GM12878 (cell line): ENCODE results near the gene CNIH1. TPM values are rescaled to one million over a fixed set of nuclear protein-coding genes. Genes with fewer than 3 reads are reported as not detected.
"Not testable (repeated sequence)": the region's sequence is repeated elsewhere in the genome, so short reads cannot be mapped to it uniquely, and the experiment has no call there.

Experiments used
- ATAC-seq: fragments of 200-7000 bp; cut with Tn5 transposase; 3 replicates; pipeline ENCODE4 v1.9.1; 2020; ENCODE audit warnings: mild to moderate bottlenecking, moderate library complexity
- BruUV-seq: library from RNA; stranded (reverse); fragments of 400-500 nt; replicated peaks from 2 replicates; lab custom pipeline; 2021; lab: Mats Ljungman, UMichigan
- CTCF ChIA-PET: fragments of 300-600 bp; sonication (Branson Sonifier 250); formaldehyde crosslinking; extraction: SDS; loops from one replicate; lab custom pipeline; 2021; ENCODE audit warnings: inconsistent platforms; lab: Yijun Ruan, JAX
- POLR2A ChIA-PET: fragments of 350-600 bp; formaldehyde crosslinking; extraction: SDS; loops from one replicate; lab custom pipeline; 2021; ENCODE audit warnings: inconsistent platforms; lab: Charles Lee
- RAD21 ChIA-PET: fragments of 300-600 bp; sonication (Branson Sonifier 250); formaldehyde crosslinking; loops from one replicate; lab custom pipeline; 2023; ENCODE audit warnings: antibody characterized with exemption; ENCODE audit not compliant: unreplicated experiment; lab: Charles Lee
- SMC1A ChIA-PET: fragments of 300-600 bp; sonication (Branson Sonifier 250); formaldehyde crosslinking; loops from one replicate; lab custom pipeline; 2023; ENCODE audit not compliant: unreplicated experiment, uncharacterized antibody; lab: Charles Lee
- DNase-seq: peaks from one replicate; pipeline ENCODE4 v3.0.0-alpha.2; 2011; ENCODE audit warnings: low read depth, low spot score
- FAIRE-seq: peaks from 3 replicates; lab custom pipeline; 2011; peaks lifted over from hg19 to GRCh38; lab: Jason Lieb, UNC
- H2AFZ ChIP-seq: 2 replicates; pipeline ENCODE4 v1.6.0; 2011; ENCODE audit warnings: low read depth, low read length, control low read depth; ENCODE audit not compliant: control insufficient read depth
- H3K27ac ChIP-seq: 2 replicates; pipeline ENCODE4 v1.5.1; 2011; ENCODE audit warnings: control low read depth; ENCODE audit not compliant: control insufficient read depth, insufficient read depth
- H3K27me3 ChIP-seq, 2 experiments: replicated peaks in 1 of 2; 2 replicates each; pipeline versions ENCODE4 v1.6.0 to v1.6.1; 2011; ENCODE audit warnings: low read length in 1 of 2; ENCODE audit not compliant: control insufficient read depth in 2 of 2, insufficient read depth in 2 of 2
- H3K36me3 ChIP-seq, 2 experiments: 2 replicates each; pipeline ENCODE4 v1.5.1; 2011; ENCODE audit warnings: low read length in 1 of 2; ENCODE audit not compliant: control insufficient read depth in 2 of 2, insufficient read depth in 2 of 2
- H3K4me1 ChIP-seq: 2 replicates; pipeline ENCODE4 v1.6.1; 2011; ENCODE audit warnings: mild to moderate bottlenecking, low read length, moderate library complexity, mixed read lengths; ENCODE audit not compliant: control insufficient read depth, insufficient read depth
- H3K4me2 ChIP-seq: 2 replicates; pipeline ENCODE4 v1.6.0; 2011; ENCODE audit warnings: control low read depth; ENCODE audit not compliant: control insufficient read depth, insufficient read depth
- H3K4me3 ChIP-seq: fragments of 200-600 bp; sonication (generic); 2 replicates; pipeline ENCODE4 v1.5.1; 2016
- H3K79me2 ChIP-seq: 2 replicates; pipeline ENCODE4 v1.6.0; 2011; ENCODE audit warnings: low read length; ENCODE audit not compliant: control insufficient read depth, insufficient read depth
- H3K9ac ChIP-seq: 2 replicates; pipeline ENCODE4 v1.8.0; 2011; ENCODE audit warnings: low read length, control low read depth, mixed read lengths; ENCODE audit not compliant: control insufficient read depth, insufficient read depth
- H3K9me3 ChIP-seq: replicated peaks from 3 replicates; pipeline ENCODE4 v1.5.1; 2011; ENCODE audit warnings: mild to moderate bottlenecking, low read length; ENCODE audit not compliant: control insufficient read depth, insufficient read depth
- H4K20me1 ChIP-seq: 2 replicates; pipeline ENCODE4 v1.6.0; 2011; ENCODE audit not compliant: control insufficient read depth, insufficient read depth
- ATF7 ChIP-seq: fragments of 450-650 bp; IDR thresholded peaks from 2 replicates; pipeline ENCODE4 v1.6.1; 2016; ENCODE audit warnings: low read depth, mild to moderate bottlenecking
- BRCA1 ChIP-seq: IDR thresholded peaks from 2 replicates; pipeline ENCODE4 v1.6.1; 2011; ENCODE audit warnings: low read depth, low read length, improper control_type of control experiment
- CBFB ChIP-seq: IDR thresholded peaks from 2 replicates; pipeline ENCODE4 v1.6.1; 2016; ENCODE audit warnings: antibody characterized with exemption, low read depth
- CHD1 ChIP-seq: IDR thresholded peaks from 2 replicates; pipeline ENCODE4 v1.6.1; 2012; ENCODE audit warnings: low read depth, low read length, improper control_type of control experiment
- CHD2 ChIP-seq: IDR thresholded peaks from 2 replicates; pipeline ENCODE4 v1.6.1; 2011; ENCODE audit warnings: low read depth, low read length, improper control_type of control experiment, borderline replicate concordance
- GATAD2B ChIP-seq: fragments of 450-650 bp; conservative IDR thresholded peaks from 2 replicates; pipeline ENCODE4 v1.6.1; 2017; ENCODE audit warnings: low read depth, mild to moderate bottlenecking, moderate library complexity
- MXI1 ChIP-seq: fragments of 150-350 bp; IDR thresholded peaks from 2 replicates; pipeline ENCODE4 v1.6.1; 2011; ENCODE audit warnings: low read depth, mild to moderate bottlenecking, inconsistent platforms, low read length, improper control_type of control experiment
- NFIC ChIP-seq: IDR thresholded peaks from 2 replicates; pipeline ENCODE4 v1.6.1; 2012; ENCODE audit warnings: low read depth, mild to moderate bottlenecking, inconsistent platforms, low read length, moderate library complexity
- NFYA ChIP-seq: IDR thresholded peaks from 2 replicates; pipeline ENCODE4 v1.6.1; 2011; ENCODE audit warnings: low read depth, mild to moderate bottlenecking, low read length, improper control_type of control experiment, borderline replicate concordance
- RUNX3 ChIP-seq: IDR thresholded peaks from 2 replicates; pipeline ENCODE4 v1.6.1; 2012; ENCODE audit warnings: low read length, inconsistent platforms
- SUPT20H ChIP-seq: IDR thresholded peaks from 2 replicates; pipeline ENCODE4 v1.6.1; 2011; ENCODE audit warnings: low read depth, mild to moderate bottlenecking, low read length, moderate library complexity, borderline replicate concordance; ENCODE audit not compliant: control insufficient read depth
- WRNIP1 ChIP-seq: IDR thresholded peaks from 2 replicates; pipeline ENCODE4 v1.6.1; 2011; ENCODE audit warnings: low read depth, low read length, improper control_type of control experiment, borderline replicate concordance
- ZZZ3 ChIP-seq: IDR thresholded peaks from 2 replicates; pipeline ENCODE4 v1.6.1; 2011; ENCODE audit warnings: low read depth; ENCODE audit not compliant: control insufficient read depth, insufficient read length
- WGBS: methylation state at CpG from one replicate; pipeline ENCODE4 v1.1.6; 2016; ENCODE audit warnings: low lambda C conversion rate; ENCODE audit not compliant: insufficient replicate concordance, insufficient coverage; ENCODE audit errors: missing lambda C conversion rate; 5-methylcytosine and 5-hydroxymethylcytosine counted together
- in situ Hi-C: fragments of 300-500 bp; cut with MboI; formaldehyde crosslinking; loops from 9 replicates; pipeline ENCODE4 v1.14.3; 2018; ENCODE audit warnings: mixed read lengths
- intact Hi-C: fragments of 100-400 bp; cut with micrococcal nuclease; formaldehyde crosslinking; loops from one replicate; pipeline ENCODE4 v1.14.2; 2022; ENCODE audit not compliant: unreplicated experiment
- polyA plus RNA-seq, 11 experiments: library from polyadenylated mRNA; depleted of rRNA in 4 of 11; unstranded in 6 of 11; stranded (reverse) in 5 of 11; fragments of >200 nt; fragmentation: Nextera tagmentation in 4 of 11; fragmentation: Illumina TruSeq in 1 of 11; extraction: Ambion mirVana in 4 of 11; extraction: Trizol in 1 of 11; gene quantifications; 1 replicate in 1 of 11; 2 replicates in 10 of 11; pipeline versions ENCODE4 v1.2.1 to v1.2.3, GENCODE V29; 2011 to 2016; ENCODE audit warnings: inconsistent platforms in 2 of 11, missing spikeins in 2 of 11, low read depth in 1 of 11
- total RNA-seq, 4 experiments: library from RNA; depleted of rRNA in 3 of 4; stranded (reverse); fragments of >200 nt in 3 of 4; fragmentation: Illumina TruSeq in 1 of 4; extraction: Trizol in 1 of 4; gene quantifications; 2 replicates each; pipeline versions ENCODE4 v1.2.1 to v1.2.3, GENCODE V29; 2013 to 2021
- TF ChIP-seq, protein P1 (sequence below): IDR thresholded peaks from 2 replicates; pipeline ENCODE4 v1.6.1; 2012; ENCODE audit warnings: low read depth, low read length, improper control_type of control experiment
- TF ChIP-seq, protein P2 (sequence below): fragments of 450-650 bp; formaldehyde crosslinking; IDR thresholded peaks from 2 replicates; pipeline ENCODE4 v1.4.0; 2022; ENCODE audit warnings: mild to moderate bottlenecking, moderate library complexity
- TF ChIP-seq, protein P3 (sequence below): IDR thresholded peaks from 2 replicates; pipeline ENCODE4 v1.6.1; 2012; ENCODE audit warnings: low read depth, low read length, improper control_type of control experiment

The CNIH1 gene
- total and polyA plus RNA-seq, 10 of the 15 experiments (the other 5 are each of a cell fraction or from before 2014, with no cell fraction given) = 48.9 to 274 (median 110) TPM

DNA sequence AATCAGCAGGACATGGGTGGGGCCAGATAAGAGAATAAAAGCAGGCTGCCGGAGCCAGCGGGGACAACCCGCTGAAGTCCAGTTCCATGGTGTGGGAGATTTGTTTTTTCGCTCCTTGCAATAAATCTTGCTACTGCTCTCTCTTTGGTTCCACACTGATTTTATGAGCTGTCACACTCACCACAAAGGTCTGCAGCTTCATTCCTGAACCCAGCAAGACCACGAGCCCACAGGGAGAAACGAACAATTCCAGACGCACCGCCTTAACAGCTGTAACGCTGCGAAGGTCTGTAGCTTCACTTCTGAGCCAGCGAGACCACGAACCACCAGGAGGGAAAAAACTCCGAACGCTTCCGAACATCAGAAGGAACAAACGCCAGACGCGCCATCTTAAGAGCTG is 2.8 kb upstream of the CNIH1 start:
- H2AFZ ChIP-seq = no peak overlapping the region
- no peaks in the 10 kb centered on the region for H3K27me3 ChIP-seq
- peaks cover 20% of the 10 kb centered on the region for H3K79me2 ChIP-seq
- no peaks in the 10 kb centered on the region; the same call in 2 of the 3 replicates for H3K9me3 ChIP-seq
- POLR2A ChIA-PET = interaction anchor here (1.4 kb wide), 1 partner anchor 47 kb away, joined by 5 read pairs; the partner anchor contains the start of gene CDKN3
- ATAC-seq (no peak), FAIRE-seq (no peak), DNase-seq (no peak)
- no peaks in the 10 kb centered on the region for H3K36me3 ChIP-seq
- no peak overlapping the region for H3K4me3 ChIP-seq
- BruUV-seq = no TSS peak
- RAD21 ChIA-PET = no interaction called here
- H4K20me1 ChIP-seq = no peaks in the 10 kb centered on the region
- intact Hi-C loops (no loop called here), in situ Hi-C loops (no loop called here)
- no peak overlapping the region for H3K4me2 ChIP-seq
- SMC1A ChIA-PET = interaction anchor here (0.9 to 1.4 kb wide), 2 partner anchors 22 to 65 kb away, joined by 3 read pairs; partner anchors contain the start of gene CGRRF1
- no peak overlapping the region for H3K9ac ChIP-seq
- CTCF ChIA-PET = interaction anchor here (1.0 to 1.5 kb wide), 2 partner anchors 9 to 46 kb away, joined by 3 to 5 read pairs; no protein-coding TSS in a partner anchor
- 98% methylated on average over 18 of the region's 18 CpGs for WGBS
- H3K27ac ChIP-seq = no peak overlapping the region
- TF ChIP-seq CHD2 = no peak
- TF ChIP-seq NFYA = no peak
- no peak for TF ChIP-seq MXI1
- no peak for TF ChIP-seq GATAD2B
- TF ChIP-seq CHD1 = no peak
- TF ChIP-seq, protein P1, sequence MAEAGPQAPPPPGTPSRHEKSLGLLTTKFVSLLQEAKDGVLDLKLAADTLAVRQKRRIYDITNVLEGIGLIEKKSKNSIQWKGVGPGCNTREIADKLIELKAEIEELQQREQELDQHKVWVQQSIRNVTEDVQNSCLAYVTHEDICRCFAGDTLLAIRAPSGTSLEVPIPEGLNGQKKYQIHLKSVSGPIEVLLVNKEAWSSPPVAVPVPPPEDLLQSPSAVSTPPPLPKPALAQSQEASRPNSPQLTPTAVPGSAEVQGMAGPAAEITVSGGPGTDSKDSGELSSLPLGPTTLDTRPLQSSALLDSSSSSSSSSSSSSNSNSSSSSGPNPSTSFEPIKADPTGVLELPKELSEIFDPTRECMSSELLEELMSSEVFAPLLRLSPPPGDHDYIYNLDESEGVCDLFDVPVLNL = no peak
- TF ChIP-seq NFIC = no peak
- TF ChIP-seq, protein P2, sequence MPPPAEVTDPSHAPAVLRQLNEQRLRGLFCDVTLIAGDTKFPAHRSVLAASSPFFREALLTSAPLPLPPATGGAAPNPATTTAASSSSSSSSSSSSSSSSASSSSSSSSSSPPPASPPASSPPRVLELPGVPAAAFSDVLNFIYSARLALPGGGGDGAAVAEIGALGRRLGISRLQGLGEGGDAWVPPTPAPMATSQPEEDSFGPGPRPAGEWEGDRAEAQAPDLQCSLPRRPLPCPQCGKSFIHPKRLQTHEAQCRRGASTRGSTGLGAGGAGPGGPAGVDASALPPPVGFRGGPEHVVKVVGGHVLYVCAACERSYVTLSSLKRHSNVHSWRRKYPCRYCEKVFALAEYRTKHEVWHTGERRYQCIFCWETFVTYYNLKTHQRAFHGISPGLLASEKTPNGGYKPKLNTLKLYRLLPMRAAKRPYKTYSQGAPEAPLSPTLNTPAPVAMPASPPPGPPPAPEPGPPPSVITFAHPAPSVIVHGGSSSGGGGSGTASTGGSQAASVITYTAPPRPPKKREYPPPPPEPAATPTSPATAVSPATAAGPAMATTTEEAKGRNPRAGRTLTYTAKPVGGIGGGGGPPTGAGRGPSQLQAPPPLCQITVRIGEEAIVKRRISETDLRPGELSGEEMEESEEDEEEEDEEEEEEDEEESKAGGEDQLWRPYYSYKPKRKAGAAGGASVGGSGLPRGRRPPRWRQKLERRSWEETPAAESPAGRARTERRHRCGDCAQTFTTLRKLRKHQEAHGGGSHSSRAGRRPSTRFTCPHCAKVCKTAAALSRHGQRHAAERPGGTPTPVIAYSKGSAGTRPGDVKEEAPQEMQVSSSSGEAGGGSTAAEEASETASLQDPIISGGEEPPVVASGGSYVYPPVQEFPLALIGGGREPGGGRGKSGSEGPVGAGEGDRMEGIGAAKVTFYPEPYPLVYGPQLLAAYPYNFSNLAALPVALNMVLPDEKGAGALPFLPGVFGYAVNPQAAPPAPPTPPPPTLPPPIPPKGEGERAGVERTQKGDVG (CRISPR knock-in tag) = no peak
- TF ChIP-seq ZZZ3 = no peak
- TF ChIP-seq, protein P3, sequence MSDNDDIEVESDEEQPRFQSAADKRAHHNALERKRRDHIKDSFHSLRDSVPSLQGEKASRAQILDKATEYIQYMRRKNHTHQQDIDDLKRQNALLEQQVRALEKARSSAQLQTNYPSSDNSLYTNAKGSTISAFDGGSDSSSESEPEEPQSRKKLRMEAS = no peak
- TF ChIP-seq SUPT20H = no peak
- TF ChIP-seq CBFB = no peak
- no peak for TF ChIP-seq WRNIP1
- no peak for TF ChIP-seq BRCA1
- no peak for TF ChIP-seq RUNX3
- no peak for TF ChIP-seq ATF7
- H3K4me1 ChIP-seq = no peaks in the 10 kb centered on the region; the same call in 1 of the 2 replicates

DNA sequence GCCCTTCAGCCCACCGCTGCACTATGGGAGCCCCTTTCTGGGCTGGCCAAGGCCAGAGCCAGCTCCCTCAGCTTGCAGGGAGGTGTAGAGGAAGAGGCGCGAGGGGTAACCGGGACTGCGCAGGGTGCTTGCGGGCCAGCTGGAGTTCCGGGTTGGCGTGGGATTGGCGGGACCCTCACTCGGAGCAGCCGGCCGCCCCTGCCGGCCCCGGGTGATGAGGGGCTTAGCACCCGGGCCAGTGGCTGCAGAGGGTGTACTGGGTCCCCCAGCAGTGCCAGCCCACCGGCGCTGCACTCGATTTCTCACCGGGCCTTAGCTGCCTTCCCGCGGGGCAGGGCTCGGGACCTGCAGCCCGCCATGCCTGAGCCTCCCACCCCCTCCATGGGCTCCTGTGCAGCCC is 1.8 kb upstream of the CNIH1 start:
- H3K9ac ChIP-seq, DNase-seq, H3K4me3 ChIP-seq, H3K9me3 ChIP-seq, RAD21 ChIA-PET, H3K27me3 ChIP-seq, H3K4me2 ChIP-seq, POLR2A ChIA-PET, H3K27ac ChIP-seq, H3K36me3 ChIP-seq, CTCF ChIA-PET, BruUV-seq, H4K20me1 ChIP-seq, in situ Hi-C loops, ATAC-seq, H3K4me1 ChIP-seq, FAIRE-seq, intact Hi-C loops, H2AFZ ChIP-seq: not testable (repeated sequence)
- peaks cover 30% of the 10 kb centered on the region for H3K79me2 ChIP-seq
- SMC1A ChIA-PET = interaction anchor here (1.4 kb wide), 1 partner anchor 66 kb away, joined by 3 read pairs; the partner anchor contains the start of gene CGRRF1
- WGBS = 94% methylated on average over 16 of the region's 23 CpGs
